Measurements from ENCODE around the gene MADD.

Gene MADD

DNA sequence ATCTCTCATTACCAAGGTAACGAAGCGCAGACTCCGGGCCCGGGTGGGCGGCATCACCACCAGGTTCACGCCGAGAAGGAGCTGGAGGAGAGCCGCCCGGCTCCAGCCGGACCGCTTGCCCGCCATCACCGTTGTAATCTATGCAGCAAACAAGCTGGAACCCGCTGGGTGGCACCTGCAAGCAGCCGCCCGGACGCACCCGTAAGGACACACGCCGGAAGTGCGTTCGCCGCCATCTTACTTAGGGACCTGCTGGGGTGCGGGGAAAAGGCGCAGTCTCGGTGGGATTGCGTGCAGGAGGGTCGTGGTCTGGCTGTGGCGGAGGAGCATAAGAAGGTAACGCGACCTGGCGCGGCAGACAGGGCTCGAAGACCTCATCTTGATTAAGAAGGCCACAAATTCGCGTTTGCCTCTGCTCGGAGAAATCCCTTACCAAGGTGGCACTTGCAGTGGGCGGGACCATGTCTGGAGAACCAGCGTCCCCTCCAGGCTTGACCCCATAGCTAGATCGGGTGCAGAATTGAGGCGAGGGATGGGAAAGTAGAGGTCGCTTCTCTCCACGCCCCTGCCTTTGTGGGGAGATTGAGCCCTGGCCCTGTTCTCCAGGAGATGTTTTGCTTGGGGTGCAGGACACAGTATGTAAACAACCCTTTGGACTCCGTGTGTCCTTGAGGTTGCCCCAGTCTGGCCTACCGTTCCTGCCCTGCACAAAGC lies 21.1 kb upstream of the MADD start, which contains the start of gene ACP2:
Gene ACP2, minus strand, starts transcription at position 151 of the 714 bp plus-strand sequence. Its CDS starts 25 bp downstream, at position 126.
- DNase-seq (ENCODE audit: low read depth), result peak; percentile 57
- H3K4me3 ChIP-seq (ENCODE audit: low read depth, low read length), result peak within 1 kb of the TSS; percentile 88

DNA sequence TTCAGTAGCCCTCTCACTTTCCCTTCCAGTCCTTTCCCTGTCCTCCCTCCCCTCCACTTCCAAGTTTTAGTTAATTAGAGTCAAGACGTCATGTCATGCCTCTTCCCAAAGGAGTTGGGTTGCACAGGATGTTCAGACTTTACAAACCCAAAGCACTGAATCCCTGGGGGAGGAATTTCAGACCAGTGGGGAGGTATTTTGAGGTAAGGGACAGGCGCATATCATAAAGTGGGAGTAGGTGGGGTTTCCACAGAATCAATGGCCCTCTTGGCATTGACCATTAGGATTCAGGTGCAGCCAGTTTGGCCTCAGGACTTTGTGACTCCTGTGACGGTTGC lies 20.6 kb upstream of the MADD start:
- DNase-seq (ENCODE audit: low read depth), result no peak
- H3K4me3 ChIP-seq (ENCODE audit: low read depth, low read length), result peak overlapping the region; percentile 88

DNA sequence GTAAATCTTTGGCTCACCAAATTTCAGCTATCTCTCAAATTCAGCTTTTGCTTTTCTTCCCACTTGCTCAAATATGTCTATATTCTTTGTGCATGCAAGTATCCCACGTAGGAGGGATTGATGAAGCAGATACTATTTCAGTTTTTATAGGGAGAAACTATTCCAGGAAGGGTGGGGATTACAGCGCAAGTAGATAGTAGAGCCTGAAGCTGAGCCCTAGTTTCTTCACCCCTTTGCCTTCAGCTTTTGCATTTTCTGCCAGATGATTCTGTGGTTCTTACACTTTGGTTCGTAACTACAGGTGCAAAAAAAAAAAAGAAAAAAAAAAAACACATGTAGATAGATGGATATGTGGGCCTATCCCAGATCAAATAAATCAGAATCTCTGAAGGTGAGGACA lies 18.2 kb upstream of the MADD start:
- H3K4me3 ChIP-seq (ENCODE audit: low read depth, low read length), result no peak overlapping the region
- no peak for DNase-seq (ENCODE audit: low read depth)

DNA sequence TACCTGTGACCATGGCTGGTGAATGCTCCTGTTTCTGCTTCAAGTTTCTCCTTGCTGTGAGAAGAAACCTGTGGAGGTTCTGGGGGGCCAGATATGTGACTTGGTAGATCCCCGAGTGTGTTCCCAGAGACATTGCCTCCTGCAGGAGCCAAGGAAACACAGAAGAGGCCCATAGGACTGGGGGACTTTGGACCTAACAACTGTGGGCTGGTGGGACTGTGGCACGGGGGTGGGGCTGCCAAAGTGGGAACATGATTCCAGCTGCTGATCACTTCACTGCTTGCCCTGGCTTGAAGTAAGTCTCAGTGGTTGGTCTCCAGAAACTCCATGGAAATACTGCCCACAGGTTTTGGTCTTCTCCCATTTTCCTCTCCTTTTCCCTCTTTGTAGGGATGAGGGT lies 16.3 kb upstream of the MADD start:
- no peak for DNase-seq (ENCODE audit: low read depth)
- H3K4me3 ChIP-seq (ENCODE audit: low read depth, low read length), result no peak overlapping the region

DNA sequence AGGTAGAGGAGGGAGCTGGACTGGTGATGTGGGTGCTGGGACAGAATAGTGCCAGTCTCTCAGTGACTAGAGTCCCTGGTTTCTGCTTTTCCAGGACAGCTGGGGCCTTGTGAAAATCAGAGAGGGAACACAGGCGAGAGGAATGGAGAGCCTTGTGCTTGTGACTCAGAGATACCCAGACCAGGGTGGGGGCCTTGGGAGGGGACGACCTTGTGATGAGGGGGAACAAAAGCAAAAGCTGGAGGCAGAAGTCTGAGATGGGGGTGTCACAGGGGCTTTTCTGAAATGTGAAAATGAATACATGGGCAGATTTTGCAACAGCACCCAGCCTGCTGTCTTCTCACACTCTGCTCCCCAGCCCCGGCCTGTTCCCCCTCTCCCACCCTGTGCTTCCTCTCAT lies 15.5 kb upstream of the MADD start:
- H3K4me3 ChIP-seq (ENCODE audit: low read depth, low read length), result no peak overlapping the region
- DNase-seq (ENCODE audit: low read depth), result no peak

DNA sequence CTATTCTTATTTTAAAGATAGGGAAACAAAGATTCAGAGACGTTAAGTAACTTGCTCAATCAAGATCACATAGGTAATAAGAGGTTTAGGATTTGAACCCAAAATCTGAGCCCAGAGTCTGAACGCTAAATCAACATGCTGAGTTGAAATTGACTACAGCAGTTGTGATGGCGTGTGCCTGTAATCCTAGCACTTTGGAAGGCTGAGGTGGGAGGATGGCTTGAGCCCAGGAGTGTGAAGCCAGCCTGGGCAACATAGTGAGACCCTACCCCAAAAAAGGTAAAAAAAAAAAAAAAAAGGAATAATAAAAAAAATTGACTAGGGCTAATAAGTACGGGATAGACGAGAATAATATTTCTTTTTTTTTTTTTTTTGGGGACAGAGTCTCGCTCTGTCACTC lies 13.6 kb upstream of the MADD start:
- H3K4me3 ChIP-seq (ENCODE audit: low read depth, low read length), result no peak overlapping the region
- no peak for DNase-seq (ENCODE audit: low read depth)

DNA sequence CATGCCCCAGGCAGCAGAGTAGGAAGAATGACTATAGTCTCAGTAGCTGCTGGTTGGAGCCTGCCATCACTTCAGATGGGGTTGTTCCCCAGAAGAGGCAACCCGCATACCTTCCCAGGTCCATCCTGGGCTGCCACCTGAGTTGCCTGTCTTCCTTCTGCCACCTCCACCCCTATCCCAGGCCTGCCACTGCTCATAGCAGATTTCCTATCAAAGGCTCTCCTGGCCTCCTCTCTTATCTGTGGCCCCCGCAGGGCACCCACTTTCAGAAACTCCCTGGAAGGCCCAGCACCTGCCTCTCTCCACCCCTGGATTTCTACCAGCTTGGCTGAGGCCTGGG lies 12.8 kb upstream of the MADD start:
- no peak overlapping the region for H3K4me3 ChIP-seq (ENCODE audit: low read depth, low read length)
- DNase-seq (ENCODE audit: low read depth), result no peak

DNA sequence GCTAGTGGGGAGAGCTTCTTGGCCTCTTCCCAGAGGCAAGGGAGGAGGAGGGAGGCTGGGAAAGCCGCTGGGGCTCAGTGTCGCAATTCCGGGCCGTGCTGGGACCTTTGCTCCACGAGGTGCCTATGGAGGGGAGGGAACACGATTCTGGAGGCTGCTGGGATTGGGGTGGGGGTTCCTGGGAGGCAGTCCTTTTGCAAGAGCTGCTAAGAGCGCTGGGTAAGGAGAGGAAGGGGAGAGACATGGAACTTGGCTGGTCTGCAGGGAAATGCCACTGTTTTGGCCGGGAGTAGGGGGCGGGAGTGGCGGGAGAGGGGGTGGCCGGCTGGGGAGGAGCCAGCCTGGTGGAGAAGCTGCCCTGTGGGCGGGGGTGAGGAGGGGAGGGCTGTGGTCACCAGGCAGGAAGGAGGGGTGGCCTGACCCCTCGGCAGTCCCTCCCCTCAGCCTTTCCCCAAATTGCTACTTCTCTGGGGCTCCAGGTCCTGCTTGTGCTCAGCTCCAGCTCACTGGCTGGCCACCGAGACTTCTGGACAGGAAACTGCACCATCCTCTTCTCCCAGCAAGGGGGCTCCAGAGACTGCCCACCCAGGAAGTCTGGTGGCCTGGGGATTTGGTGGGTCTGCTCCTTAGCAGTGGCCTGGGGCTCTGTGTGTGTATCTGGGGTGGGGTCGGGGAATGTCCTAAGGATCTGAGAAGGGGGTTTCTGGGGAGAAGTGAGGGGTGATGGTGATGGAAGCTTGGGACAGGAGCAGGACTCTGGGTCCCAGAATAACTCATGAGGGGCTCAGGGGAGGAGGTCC lies 12.2 kb upstream of the MADD start, which contains the start of gene NR1H3:
Gene NR1H3, plus strand, starts transcription at position 480 of the 800 bp plus-strand sequence. CDS start 1,221 bp downstream, outside the sequence.
- peak within 1 kb of the TSS; percentile 33 for H3K4me3 ChIP-seq (ENCODE audit: low read depth, low read length)
- peak; percentile 36 for DNase-seq (ENCODE audit: low read depth)

DNA sequence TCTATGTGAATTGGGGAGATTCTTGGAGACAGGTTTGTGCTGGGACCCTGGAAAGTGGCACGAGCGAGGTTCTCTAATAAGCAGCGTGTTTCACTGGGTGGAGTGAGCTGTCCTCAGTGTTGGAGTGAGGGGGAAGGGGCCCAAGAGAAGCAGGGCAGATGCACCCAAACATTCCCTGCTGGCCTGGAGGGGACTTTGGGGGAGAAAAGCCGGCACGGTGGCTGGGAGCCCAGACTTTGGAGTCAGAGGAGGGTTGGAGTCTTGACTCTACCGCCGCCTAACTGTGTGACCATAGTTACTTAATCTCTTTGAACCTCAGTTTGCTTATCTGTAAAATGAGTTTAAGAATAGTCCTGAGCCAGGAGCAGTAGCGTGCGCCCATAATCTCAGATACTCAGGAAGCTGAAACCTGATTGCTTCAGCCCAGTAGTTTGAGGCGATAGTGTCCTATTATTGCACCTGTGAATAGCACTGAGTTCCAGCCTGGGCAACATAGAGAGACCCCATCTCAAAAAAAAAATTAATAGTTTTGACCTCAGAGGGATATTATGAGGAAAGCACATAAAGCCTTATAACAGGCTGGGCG lies 11.5 kb upstream of the MADD start:
- H3K4me3 ChIP-seq (ENCODE audit: low read depth, low read length), result peak overlapping the region; percentile 33
- no peak for DNase-seq (ENCODE audit: low read depth)

DNA sequence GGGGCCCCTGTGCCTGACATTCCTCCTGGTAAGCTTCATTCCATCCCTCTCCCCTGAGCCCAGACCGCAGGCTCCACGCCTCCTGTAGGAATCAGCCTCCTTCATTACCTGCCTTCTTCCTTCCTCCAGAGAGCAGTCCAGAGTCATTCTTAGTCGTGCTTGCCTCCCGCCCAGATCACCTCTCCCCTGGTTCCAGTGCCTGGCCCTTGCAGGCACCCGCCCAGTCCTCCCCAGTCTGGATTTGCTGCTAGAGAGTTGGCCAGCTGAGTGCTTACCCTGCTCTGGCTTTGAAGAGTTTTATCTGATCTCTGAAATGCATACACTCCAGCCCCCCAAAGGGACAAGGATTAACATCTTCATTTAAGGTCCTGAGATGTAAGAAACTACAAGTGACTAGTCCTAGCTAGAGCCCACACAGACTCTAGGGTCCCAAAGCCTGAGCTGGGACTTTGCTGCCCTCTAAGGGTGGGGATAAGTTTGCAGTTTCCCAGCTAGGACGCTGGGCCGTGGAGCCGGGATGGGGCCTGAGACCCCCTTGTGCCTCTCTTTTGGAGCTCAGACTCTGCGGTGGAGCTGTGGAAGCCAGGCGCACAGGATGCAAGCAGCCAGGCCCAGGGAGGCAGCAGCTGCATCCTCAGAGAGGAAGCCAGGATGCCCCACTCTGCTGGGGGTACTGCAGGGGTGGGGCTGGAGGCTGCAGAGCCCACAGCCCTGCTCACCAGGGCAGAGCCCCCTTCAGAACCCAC lies 10.5 kb upstream of the MADD start:
- H3K4me3 ChIP-seq (ENCODE audit: low read depth, low read length), result no peak overlapping the region
- no peak for DNase-seq (ENCODE audit: low read depth)

DNA sequence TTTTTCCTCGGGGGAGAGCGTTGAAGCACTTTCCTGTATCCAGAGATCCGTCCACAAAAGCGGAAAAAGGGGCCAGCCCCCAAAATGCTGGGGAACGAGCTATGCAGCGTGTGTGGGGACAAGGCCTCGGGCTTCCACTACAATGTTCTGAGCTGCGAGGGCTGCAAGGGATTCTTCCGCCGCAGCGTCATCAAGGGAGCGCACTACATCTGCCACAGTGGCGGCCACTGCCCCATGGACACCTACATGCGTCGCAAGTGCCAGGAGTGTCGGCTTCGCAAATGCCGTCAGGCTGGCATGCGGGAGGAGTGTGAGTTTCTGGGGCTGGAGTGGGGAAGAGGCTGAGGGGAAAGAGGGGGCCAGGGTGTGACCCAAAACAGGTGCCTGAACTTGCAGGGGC lies 9.6 kb upstream of the MADD start:
- no peak for DNase-seq (ENCODE audit: low read depth)
- no peak overlapping the region for H3K4me3 ChIP-seq (ENCODE audit: low read depth, low read length)

DNA sequence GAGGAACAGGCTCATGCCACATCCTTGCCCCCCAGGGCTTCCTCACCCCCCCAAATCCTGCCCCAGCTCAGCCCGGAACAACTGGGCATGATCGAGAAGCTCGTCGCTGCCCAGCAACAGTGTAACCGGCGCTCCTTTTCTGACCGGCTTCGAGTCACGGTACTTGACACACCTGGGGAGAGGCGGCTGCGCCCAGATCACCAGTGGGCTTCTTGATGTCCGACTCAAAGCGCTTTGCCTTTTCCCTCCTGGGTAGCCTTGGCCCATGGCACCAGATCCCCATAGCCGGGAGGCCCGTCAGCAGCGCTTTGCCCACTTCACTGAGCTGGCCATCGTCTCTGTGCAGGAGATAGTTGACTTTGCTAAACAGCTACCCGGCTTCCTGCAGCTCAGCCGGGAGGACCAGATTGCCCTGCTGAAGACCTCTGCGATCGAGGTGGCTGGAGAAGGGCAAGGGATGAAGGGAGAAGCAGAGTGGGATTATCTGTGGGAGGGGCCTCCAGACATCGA lies 8.6 kb upstream of the MADD start:
- H3K4me3 ChIP-seq (ENCODE audit: low read depth, low read length), result no peak overlapping the region
- no peak for DNase-seq (ENCODE audit: low read depth)

DNA sequence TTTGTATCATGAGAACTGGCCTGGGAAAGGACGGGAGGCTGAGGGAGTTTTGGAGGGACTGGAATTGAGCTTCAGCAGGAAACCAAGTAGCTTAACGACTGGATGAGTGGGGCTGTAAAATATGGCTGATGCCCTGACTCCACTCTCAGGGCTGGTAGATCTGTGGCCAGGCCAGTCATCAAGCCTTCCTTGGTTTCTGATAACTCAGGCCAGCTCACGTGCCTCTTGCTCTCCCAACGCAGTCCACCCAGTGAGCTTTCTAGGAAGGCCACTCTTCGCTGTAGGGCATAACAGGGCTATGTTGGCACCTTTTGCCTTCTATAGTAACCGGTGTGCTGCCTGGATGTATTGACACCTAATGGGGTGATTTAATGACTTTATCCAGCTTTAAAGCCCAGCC lies 5.8 kb upstream of the MADD start:
- DNase-seq (ENCODE audit: low read depth), result no peak
- H3K4me3 ChIP-seq (ENCODE audit: low read depth, low read length), result no peak overlapping the region

DNA sequence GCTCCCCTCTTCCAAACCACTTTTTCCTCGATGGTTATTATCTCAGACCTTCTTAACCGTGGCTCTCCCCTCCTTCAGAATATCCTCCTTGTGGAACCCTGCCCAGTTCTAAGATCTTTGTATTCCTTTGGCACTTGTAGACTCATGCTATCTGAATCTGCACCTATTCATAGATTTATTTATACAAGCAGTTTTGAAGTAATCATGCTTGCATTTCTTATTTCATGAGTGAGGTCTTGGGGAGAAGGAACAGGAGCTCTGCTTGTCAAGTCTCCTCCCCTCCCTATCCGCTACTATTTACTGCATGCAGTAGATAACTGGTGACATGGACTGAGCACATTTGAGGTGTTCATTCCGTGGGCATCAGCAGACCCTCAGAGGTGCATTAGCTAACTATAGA lies 5.4 kb upstream of the MADD start:
- no peak overlapping the region for H3K4me3 ChIP-seq (ENCODE audit: low read depth, low read length)
- DNase-seq (ENCODE audit: low read depth), result no peak

DNA sequence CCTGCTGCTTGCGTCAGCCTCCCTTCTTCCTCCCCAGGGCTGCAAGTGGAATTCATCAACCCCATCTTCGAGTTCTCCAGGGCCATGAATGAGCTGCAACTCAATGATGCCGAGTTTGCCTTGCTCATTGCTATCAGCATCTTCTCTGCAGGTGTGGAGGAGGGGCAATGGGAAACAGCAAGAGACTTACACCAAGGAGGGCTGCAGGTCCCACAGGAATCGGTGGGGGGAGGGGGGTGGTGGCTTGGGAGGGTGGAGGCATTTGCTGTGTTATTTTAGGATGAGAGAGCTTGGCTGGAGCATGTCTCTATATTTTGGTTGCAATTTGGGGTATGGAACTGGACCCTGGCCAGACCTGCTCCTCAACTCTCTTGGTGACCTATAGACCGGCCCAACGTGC lies 2.1 kb upstream of the MADD start:
- no peak for DNase-seq (ENCODE audit: low read depth)
- H3K4me3 ChIP-seq (ENCODE audit: low read depth, low read length), result no peak overlapping the region

DNA sequence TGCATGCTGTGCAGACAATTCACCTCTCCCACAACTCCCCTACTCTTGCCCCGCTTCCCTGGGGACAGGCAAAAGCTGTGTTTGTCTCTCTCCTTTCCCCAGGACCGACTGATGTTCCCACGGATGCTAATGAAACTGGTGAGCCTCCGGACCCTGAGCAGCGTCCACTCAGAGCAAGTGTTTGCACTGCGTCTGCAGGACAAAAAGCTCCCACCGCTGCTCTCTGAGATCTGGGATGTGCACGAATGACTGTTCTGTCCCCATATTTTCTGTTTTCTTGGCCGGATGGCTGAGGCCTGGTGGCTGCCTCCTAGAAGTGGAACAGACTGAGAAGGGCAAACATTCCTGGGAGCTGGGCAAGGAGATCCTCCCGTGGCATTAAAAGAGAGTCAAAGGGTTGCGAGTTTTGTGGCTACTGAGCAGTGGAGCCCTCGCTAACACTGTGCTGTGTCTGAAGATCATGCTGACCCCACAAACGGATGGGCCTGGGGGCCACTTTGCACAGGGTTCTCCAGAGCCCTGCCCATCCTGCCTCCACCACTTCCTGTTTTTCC lies 1.4 kb upstream of the MADD start:
- peak overlapping the region; percentile 9 for H3K4me3 ChIP-seq (ENCODE audit: low read depth, low read length)
- DNase-seq (ENCODE audit: low read depth), result no peak

DNA sequence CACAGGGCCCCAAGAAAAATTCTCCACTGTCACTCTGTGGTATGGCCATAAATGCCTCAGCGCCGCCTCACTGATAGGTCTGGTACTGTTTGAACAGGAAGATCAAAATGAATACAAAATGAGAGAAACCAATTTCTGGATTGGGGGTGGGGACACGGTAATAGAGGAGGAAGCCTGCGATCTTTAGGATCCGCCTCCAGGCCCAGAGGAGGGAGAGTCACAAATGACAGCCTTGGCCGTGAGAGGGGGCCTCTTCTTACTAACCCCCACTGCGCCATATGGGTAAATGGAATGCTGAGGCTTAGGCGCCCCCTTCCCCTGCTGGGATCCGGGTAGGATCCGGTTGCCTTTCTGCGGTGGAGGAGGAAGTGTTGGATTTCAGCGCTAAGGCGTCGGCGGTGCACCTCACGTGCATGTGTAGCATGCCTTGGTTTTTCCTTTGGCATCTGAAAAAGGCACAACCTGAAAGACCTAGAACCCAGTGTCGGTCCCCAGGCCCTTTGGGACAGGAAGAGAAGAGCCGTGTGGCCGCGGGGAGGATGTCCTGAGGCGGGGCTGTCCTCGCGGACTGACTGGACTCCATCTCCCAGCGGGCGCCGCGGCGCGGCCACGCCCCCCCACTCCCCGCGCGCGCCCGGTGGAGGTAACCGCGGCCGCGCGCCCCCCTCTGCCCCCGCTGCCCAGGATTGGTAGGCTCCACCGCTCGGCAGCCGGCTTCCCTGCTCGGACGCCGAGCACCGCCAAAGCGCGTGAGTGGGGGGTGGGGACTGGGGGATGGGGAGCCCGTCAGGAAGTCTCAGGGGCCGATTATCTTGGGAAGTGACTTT lies 718 bp upstream of the MADD start:
- DNase-seq (ENCODE audit: low read depth), result peak; percentile 54
- peak overlapping the region; percentile 75 for H3K4me3 ChIP-seq (ENCODE audit: low read depth, low read length)

DNA sequence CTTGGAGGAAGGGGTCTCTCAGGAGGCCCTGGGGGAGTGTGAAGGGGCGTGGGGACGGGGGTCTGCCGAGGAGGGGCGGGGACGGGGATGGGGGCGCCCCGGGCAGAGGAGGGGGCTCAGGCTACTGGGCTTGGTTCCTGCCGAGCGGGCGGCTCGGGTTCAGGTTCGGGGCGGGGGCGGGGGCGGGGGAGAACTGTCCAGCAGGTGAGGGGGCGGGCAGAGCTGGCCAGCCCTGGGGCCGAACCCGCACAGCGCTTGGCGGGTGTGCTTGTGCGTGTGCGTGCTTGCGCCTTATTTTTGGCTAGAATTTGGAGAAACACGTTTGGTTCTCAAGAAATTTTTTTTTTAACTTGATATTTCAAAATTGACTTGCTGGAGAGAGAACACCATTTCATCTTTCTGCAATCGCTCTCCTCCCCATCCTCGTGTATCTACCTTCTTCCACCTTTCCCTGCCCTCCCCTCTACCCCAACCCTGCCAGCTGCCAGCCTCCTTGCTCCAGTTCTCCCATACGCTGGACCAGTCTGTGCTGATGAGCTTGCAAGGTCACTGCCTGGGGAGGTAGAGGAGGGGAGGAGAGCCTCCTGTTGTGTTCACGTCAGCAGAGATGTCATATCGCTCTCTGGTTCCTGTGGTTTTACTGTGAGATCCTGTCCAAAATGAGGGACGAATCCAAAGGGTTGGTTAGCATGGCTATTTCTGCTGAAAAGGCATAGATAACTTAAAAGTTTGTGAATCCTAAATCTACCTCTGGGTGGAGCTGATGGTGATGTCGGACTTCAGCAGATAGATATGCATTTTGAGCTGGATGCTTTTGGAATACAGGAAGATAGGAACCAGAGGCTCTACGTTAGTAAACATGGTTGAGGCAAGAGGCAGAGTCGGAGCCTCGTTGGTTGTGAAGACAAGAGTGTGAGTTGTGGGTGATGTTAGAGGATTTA lies 668 bp downstream of the MADD start:
- DNase-seq (ENCODE audit: low read depth), result no peak
- H3K4me3 ChIP-seq (ENCODE audit: low read depth, low read length), result peak overlapping the region; percentile 75
